ENCODE data around the gene SETD7. TPM values are rescaled to one million over a fixed set of nuclear protein-coding genes. Genes with fewer than 3 reads are reported as not detected.
A peak's percentile ranks its signal among the peaks of the same experiment; 100 is the strongest.

SETD7 gene
- total RNA-seq, 1 donor from 2014 or later, result 39.4 TPM

- Histone ChIP-seq H3K4me1 (peaks cover 9% of the 10 kb centered on the region), H3K9me3 (no peaks in the 10 kb centered on the region), H3K27ac (no peak overlapping the region), H3K4me3 (no peak overlapping the region), H3K27me3 (ENCODE audit: low read depth) (no peaks in the 10 kb centered on the region), H3K36me3 (peaks cover 46% of the 10 kb centered on the region)
- no peak for TF ChIP-seq CTCF (IDR thresholded peaks at IDR 0.05)
- no peak for DNase-seq
- no peak for ATAC-seq
- intact Hi-C loops (cut with DNase I), result no loop called here
Observed at GRCh38 chr4:139540161-139540560, 15.9 kb downstream of the SETD7 start.

GRCh38 chr4:139537292-139537691 lies 18.7 kb downstream of the SETD7 start:
- H3K4me3 ChIP-seq, result no peak overlapping the region
- intact Hi-C loops (cut with DNase I), result no loop called here
- no peaks in the 10 kb centered on the region for H3K9me3 ChIP-seq
- no peaks in the 10 kb centered on the region for H3K27me3 ChIP-seq (ENCODE audit: low read depth)
- DNase-seq (no peak), ATAC-seq (no peak)
- peaks cover 16% of the 10 kb centered on the region for H3K4me1 ChIP-seq
- H3K36me3 ChIP-seq, result peaks cover 39% of the 10 kb centered on the region
- H3K27ac ChIP-seq, result no peak overlapping the region
- TF ChIP-seq CTCF (IDR thresholded peaks at IDR 0.05), result no peak

GRCh38 chr4:139535871-139536234 lies 20.2 kb downstream of the SETD7 start:
- Histone ChIP-seq H3K27me3 (ENCODE audit: low read depth) (no peaks in the 10 kb centered on the region), H3K4me3 (no peak overlapping the region), H3K27ac (no peak overlapping the region), H3K36me3 (peaks cover 31% of the 10 kb centered on the region), H3K4me1 (peaks cover 16% of the 10 kb centered on the region), H3K9me3 (no peaks in the 10 kb centered on the region)
- TF ChIP-seq CTCF (IDR thresholded peaks at IDR 0.05), result no peak
- intact Hi-C loops (cut with DNase I), result no loop called here
- no peak for DNase-seq
- ATAC-seq, result peak in 1 of 2 donors; percentile 12

GRCh38 chr4:139535228-139535870 lies 20.7 kb downstream of the SETD7 start:
- no peak overlapping the region for H3K4me3 ChIP-seq
- H3K9me3 ChIP-seq, result no peaks in the 10 kb centered on the region
- TF ChIP-seq CTCF (IDR thresholded peaks at IDR 0.05), result no peak
- H3K4me1 ChIP-seq, result peaks cover 16% of the 10 kb centered on the region
- DNase-seq (no peak), ATAC-seq (peak in 1 of 2 donors; percentile 54)
- no peaks in the 10 kb centered on the region for H3K27me3 ChIP-seq (ENCODE audit: low read depth)
- H3K36me3 ChIP-seq, result peaks cover 27% of the 10 kb centered on the region
- intact Hi-C loops (cut with DNase I), result no loop called here
- no peak overlapping the region for H3K27ac ChIP-seq

- intact Hi-C loops (cut with DNase I), result no loop called here
- no peak for ATAC-seq
- Histone ChIP-seq H3K36me3 (peaks cover 22% of the 10 kb centered on the region), H3K9me3 (no peaks in the 10 kb centered on the region), H3K27me3 (ENCODE audit: low read depth) (no peaks in the 10 kb centered on the region), H3K4me1 (peaks cover 16% of the 10 kb centered on the region), H3K4me3 (no peak overlapping the region), H3K27ac (no peak overlapping the region)
- TF ChIP-seq CTCF (IDR thresholded peaks at IDR 0.05), result no peak
- DNase-seq, result no peak
Observed at GRCh38 chr4:139534287-139534950, 21.6 kb downstream of the SETD7 start.

All from lower lobe of right lung (tissue), 2 donors.